Neuronal stem cell (in vitro differentiated cells): Measurements from ENCODE around the gene ANKRD44.

ENCODE experiments used
- DNase-seq: peaks from one replicate; pipeline ENCODE4 v3.0.0-alpha.2; 2013; ENCODE audit warnings: low spot score
- H2AFZ ChIP-seq: one replicate; pipeline ENCODE4 v1.6.1; 2013; ENCODE audit warnings: mild to moderate bottlenecking, low read length, inconsistent platforms
- H2AK5ac ChIP-seq: 2 replicates; pipeline ENCODE4 v1.6.1; 2013; ENCODE audit warnings: low read depth, mild to moderate bottlenecking, inconsistent platforms, low read length, moderate library complexity, mixed read lengths
- H2BK120ac ChIP-seq: 2 replicates; pipeline ENCODE4 v1.6.1; 2013; ENCODE audit warnings: low read depth, mild to moderate bottlenecking, inconsistent platforms, low read length, moderate library complexity, mixed read lengths
- H2BK12ac ChIP-seq: one replicate; pipeline ENCODE4 v1.6.1; 2013; ENCODE audit warnings: low read length, inconsistent platforms
- H2BK15ac ChIP-seq: 2 replicates; pipeline ENCODE4 v1.6.1; 2013; ENCODE audit warnings: mild to moderate bottlenecking, low read length, inconsistent platforms, mixed read lengths
- H2BK5ac ChIP-seq: one replicate; pipeline ENCODE4 v1.6.1; 2013; ENCODE audit warnings: inconsistent platforms, mild to moderate bottlenecking, low read length, moderate library complexity
- H3K14ac ChIP-seq: one replicate; pipeline ENCODE4 v1.6.1; 2013; ENCODE audit warnings: low read length, inconsistent platforms
- H3K18ac ChIP-seq: 2 replicates; pipeline ENCODE4 v1.6.1; 2013; ENCODE audit warnings: low read length, inconsistent platforms
- H3K23ac ChIP-seq: 2 replicates; pipeline ENCODE4 v1.6.1; 2013; ENCODE audit warnings: low read depth, mild to moderate bottlenecking, mixed read lengths, low read length, inconsistent platforms; ENCODE audit not compliant: poor library complexity
- H3K27ac ChIP-seq: replicated peaks from 3 replicates; pipeline ENCODE4 v1.5.1; 2013; ENCODE audit warnings: low read length, inconsistent platforms
- H3K27me3 ChIP-seq, 3 experiments: 2 replicates each; pipeline ENCODE4 v1.6.1; 2013; ENCODE audit warnings: low read length in 3 of 3, mild to moderate bottlenecking in 2 of 3, inconsistent platforms in 1 of 3, low read depth in 1 of 3, mixed read lengths in 1 of 3, moderate library complexity in 1 of 3; ENCODE audit not compliant: control insufficient read depth in 3 of 3, insufficient read depth in 3 of 3
- H3K36me3 ChIP-seq, 2 donors: replicated peaks in 1 of 2; 2 replicates each; pipeline ENCODE4 v1.6.1; 2013; ENCODE audit warnings: low read length in 2 of 2; ENCODE audit not compliant: control insufficient read depth in 2 of 2, insufficient read depth in 2 of 2
- H3K4ac ChIP-seq: 2 replicates; pipeline ENCODE4 v1.6.1; 2013; ENCODE audit warnings: inconsistent platforms, mild to moderate bottlenecking, low read length, moderate library complexity
- H3K4me1 ChIP-seq, 2 donors: 1 replicate in 1 of 2; 2 replicates in 1 of 2; pipeline ENCODE4 v1.6.1; 2013; ENCODE audit warnings: low read length in 2 of 2, low read depth in 1 of 2; ENCODE audit not compliant: control insufficient read depth in 2 of 2, insufficient read depth in 1 of 2
- H3K4me2 ChIP-seq: one replicate; pipeline ENCODE4 v1.6.1; 2013; ENCODE audit warnings: mild to moderate bottlenecking, low read length, inconsistent platforms; ENCODE audit not compliant: insufficient read depth, poor library complexity, severe bottlenecking
- H3K4me3 ChIP-seq, 2 donors: 2 replicates each; pipeline ENCODE4 v1.5.1; 2013; ENCODE audit warnings: low read length in 2 of 2, mild to moderate bottlenecking in 2 of 2, inconsistent platforms in 1 of 2, moderate library complexity in 1 of 2
- H3K79me1 ChIP-seq: one replicate; pipeline ENCODE4 v1.6.1; 2013; ENCODE audit warnings: low read depth, mild to moderate bottlenecking, inconsistent platforms, low read length, moderate library complexity
- H3K9ac ChIP-seq: one replicate; pipeline ENCODE4 v1.6.1; 2013; ENCODE audit warnings: mild to moderate bottlenecking, low read depth, low read length, inconsistent platforms; ENCODE audit not compliant: poor library complexity
- H3K9me3 ChIP-seq, 2 donors: replicated peaks in 1 of 2; 2 replicates each; pipeline versions ENCODE3 to v1.6.1; 2013; ENCODE audit warnings: low read length in 2 of 2, mild to moderate bottlenecking in 2 of 2, inconsistent platforms in 1 of 2, low read depth in 1 of 2, mixed read lengths in 1 of 2, moderate library complexity in 1 of 2; ENCODE audit not compliant: control insufficient read depth in 2 of 2, insufficient read depth in 1 of 2
- H4K8ac ChIP-seq: one replicate; pipeline ENCODE4 v1.6.1; 2013; ENCODE audit warnings: low read depth, mild to moderate bottlenecking, inconsistent platforms, low read length, moderate library complexity
- H4K91ac ChIP-seq: one replicate; pipeline ENCODE4 v1.6.1; 2013; ENCODE audit warnings: low read length, low read depth, mild to moderate bottlenecking, inconsistent platforms; ENCODE audit not compliant: poor library complexity
- WGBS, 2 donors: extraction: QIAGEN DNeasy Blood & Tissue Kit; methylation state at CpG; one replicate each; pipeline ENCODE4 v1.1.7; 2013; ENCODE audit warnings: missing lambda C conversion rate in 2 of 2, mixed read lengths in 1 of 2; ENCODE audit not compliant: insufficient read length in 2 of 2, insufficient replicate concordance in 1 of 2; ENCODE audit errors: extremely low coverage in 2 of 2; 5-methylcytosine and 5-hydroxymethylcytosine counted together

Gene ANKRD44

DNA sequence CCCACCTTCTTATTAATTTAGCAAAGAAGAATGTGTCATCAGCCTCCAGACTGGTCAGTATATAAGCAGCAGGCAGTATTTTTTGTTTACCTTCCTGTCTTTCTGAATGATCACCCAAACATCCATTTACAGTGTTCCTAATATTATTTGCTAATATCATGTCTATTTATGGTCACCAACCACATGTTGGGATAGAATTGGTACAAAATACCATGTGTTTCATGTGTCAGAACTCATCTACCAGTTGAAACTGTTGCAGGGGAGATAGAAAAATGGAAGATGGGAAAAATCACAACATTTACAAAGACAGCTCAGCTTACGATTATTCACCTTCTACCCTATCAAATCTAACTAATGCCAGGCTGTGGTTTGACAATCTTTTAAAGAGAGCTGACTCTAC is 66.2 kb downstream of the ANKRD44 start:
- no CpG with 5 or more reads among the region's 1 CpG for WGBS, 2 donors
- Histone ChIP-seq H3K4me3 (no peak overlapping the region), H3K18ac (no peak overlapping the region), H3K4me1 (no peaks in the 10 kb centered on the region), H3K27ac (no peak overlapping the region), H2BK120ac (no peak overlapping the region), H3K9ac (no peak overlapping the region), H3K4ac (no peak overlapping the region), H3K79me1 (no peaks in the 10 kb centered on the region), H2AK5ac (no peak overlapping the region), H3K27me3 (no peaks in the 10 kb centered on the region), H2AFZ (no peak overlapping the region), H3K14ac (no peak overlapping the region), H2BK12ac (no peak overlapping the region), H4K91ac (no peak overlapping the region), H2BK15ac (no peak overlapping the region), H3K4me2 (no peak overlapping the region), H3K23ac (no peak overlapping the region), H4K8ac (no peak overlapping the region), H3K9me3 (no peaks in the 10 kb centered on the region), H3K36me3 (no peaks in the 10 kb centered on the region), H2BK5ac (no peak overlapping the region)
- DNase-seq: no peak

DNA sequence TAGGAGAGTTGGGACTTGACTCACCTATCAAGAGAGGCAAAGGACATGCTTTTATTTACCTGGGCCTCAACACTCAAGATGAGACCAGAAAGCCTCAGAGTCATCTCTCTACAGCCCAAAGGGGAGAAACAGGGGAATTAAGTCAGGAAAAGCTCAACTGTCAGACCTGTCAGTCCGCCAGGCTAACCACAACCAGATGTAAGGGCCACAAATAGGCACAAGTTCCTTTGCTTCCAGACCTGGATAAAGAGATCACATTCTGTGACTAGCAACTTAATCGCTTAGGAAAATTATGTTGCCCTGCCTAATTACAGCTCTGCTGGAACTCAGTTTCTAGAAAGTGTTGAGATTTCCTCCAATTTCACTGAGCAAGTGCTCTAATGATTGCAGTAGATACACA is 67.9 kb downstream of the ANKRD44 start:
- Histone ChIP-seq H2BK120ac (no peak overlapping the region), H4K91ac (no peak overlapping the region), H3K79me1 (no peaks in the 10 kb centered on the region), H3K4me3 (no peak overlapping the region), H2BK12ac (no peak overlapping the region), H3K18ac (no peak overlapping the region), H3K4me2 (no peak overlapping the region), H2AFZ (no peak overlapping the region), H3K23ac (no peak overlapping the region), H3K14ac (no peak overlapping the region), H2BK5ac (no peak overlapping the region), H2BK15ac (no peak overlapping the region), H3K4me1 (no peaks in the 10 kb centered on the region), H3K27me3 (no peaks in the 10 kb centered on the region), H3K4ac (no peak overlapping the region), H3K27ac (no peak overlapping the region), H2AK5ac (no peak overlapping the region), H4K8ac (no peak overlapping the region), H3K9ac (no peak overlapping the region), H3K36me3 (no peaks in the 10 kb centered on the region), H3K9me3 (no peaks in the 10 kb centered on the region)
- no peak for DNase-seq
- WGBS, 2 donors: no CpG with 5 or more reads among the region's 2 CpGs

DNA sequence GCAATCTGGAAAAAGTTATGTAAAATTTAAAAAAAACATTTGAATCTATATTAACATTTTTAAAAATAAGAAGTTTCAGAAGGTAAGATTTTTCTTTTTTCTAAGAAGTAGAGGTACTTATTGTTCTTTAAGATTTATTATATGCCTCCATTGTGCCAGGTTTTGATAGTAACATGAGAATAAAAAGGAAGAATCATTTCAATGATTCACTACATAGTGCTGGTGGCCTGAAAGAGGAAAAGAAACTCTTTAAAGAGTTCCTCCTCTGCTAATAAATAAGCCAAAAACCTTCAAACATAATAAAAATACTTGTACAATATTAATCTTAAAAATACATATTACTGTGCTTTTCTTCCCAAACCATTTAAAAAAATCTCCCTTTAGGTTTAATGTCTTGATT is 69.0 kb downstream of the ANKRD44 start:
- no peak overlapping the region for H3K4me2 ChIP-seq
- no peak overlapping the region for H2BK5ac ChIP-seq
- H3K9me3 ChIP-seq: no peaks in the 10 kb centered on the region
- H3K14ac ChIP-seq: no peak overlapping the region
- H3K4me3 ChIP-seq: no peak overlapping the region
- no peaks in the 10 kb centered on the region for H3K36me3 ChIP-seq
- H3K9ac ChIP-seq: no peak overlapping the region
- no peak overlapping the region for H4K91ac ChIP-seq
- H2AK5ac ChIP-seq: no peak overlapping the region
- no peak overlapping the region for H3K4ac ChIP-seq
- H2BK120ac ChIP-seq: no peak overlapping the region
- no peak for DNase-seq
- H4K8ac ChIP-seq: no peak overlapping the region
- no peak overlapping the region for H2BK15ac ChIP-seq
- no peak overlapping the region for H3K27ac ChIP-seq
- H2BK12ac ChIP-seq: no peak overlapping the region
- H3K79me1 ChIP-seq: no peaks in the 10 kb centered on the region
- H3K18ac ChIP-seq: no peak overlapping the region
- H3K23ac ChIP-seq: no peak overlapping the region
- H3K27me3 ChIP-seq: no peaks in the 10 kb centered on the region
- H3K4me1 ChIP-seq: peaks cover 0 to 2% of the 10 kb centered on the region in 2 donors
- H2AFZ ChIP-seq: no peak overlapping the region

DNA sequence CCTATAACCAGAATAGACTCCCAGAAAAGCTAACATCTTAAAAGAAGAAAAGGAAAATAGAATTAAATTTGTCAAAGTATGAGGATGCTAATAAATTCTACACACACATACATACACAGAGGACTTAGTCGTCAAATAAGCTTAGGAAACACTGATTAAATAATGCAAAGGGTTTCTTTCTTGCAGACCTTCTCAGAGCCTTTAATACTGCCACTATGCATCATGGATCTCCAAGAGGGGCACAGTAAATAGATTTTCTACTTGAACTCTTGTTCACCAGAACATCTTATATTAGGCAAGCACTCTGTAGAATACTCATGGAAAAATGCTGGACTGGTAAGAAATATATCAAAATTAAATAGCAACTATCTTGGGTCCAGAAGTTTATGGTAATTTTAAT is 69.4 kb downstream of the ANKRD44 start:
- Histone ChIP-seq H3K79me1 (no peaks in the 10 kb centered on the region), H3K14ac (no peak overlapping the region), H4K8ac (no peak overlapping the region), H2BK120ac (no peak overlapping the region), H2AK5ac (no peak overlapping the region), H3K4me3 (no peak overlapping the region), H3K9me3 (no peaks in the 10 kb centered on the region), H3K27ac (no peak overlapping the region), H3K18ac (no peak overlapping the region), H3K36me3 (no peaks in the 10 kb centered on the region), H3K4ac (no peak overlapping the region), H3K23ac (no peak overlapping the region), H3K9ac (no peak overlapping the region), H2BK12ac (no peak overlapping the region), H2AFZ (no peak overlapping the region), H3K4me1 (peaks cover 0 to 2% of the 10 kb centered on the region in 2 donors), H4K91ac (no peak overlapping the region), H3K27me3 (no peaks in the 10 kb centered on the region), H3K4me2 (no peak overlapping the region), H2BK5ac (no peak overlapping the region), H2BK15ac (no peak overlapping the region)
- no peak for DNase-seq
- WGBS, 2 donors: no CpG with 5 or more reads among the region's 1 CpG
